DMS153 treated with DMSO at 0.1 percent for 48 hours (cell line): ENCODE results near the gene CD34.

Source experiments
- DNase-seq: peaks from one replicate; lab custom pipeline; 2025; ENCODE audit not compliant: unreplicated experiment; lab: John Stamatoyannopoulos, UW

CD34 gene

GRCh38 chr1:207857447-207857846 lies 53.5 kb downstream of the CD34 start:
- DNase-seq = no peak

GRCh38 chr1:207856276-207857023 lies 54.5 kb downstream of the CD34 start:
- DNase-seq = no peak

- DNase-seq = no peak
These were observed 56.9 kb downstream of the CD34 start for GRCh38 chr1:207854001-207854400.

- DNase-seq = no peak
These were observed 57.6 kb downstream of the CD34 start for GRCh38 chr1:207853372-207853757.

GRCh38 chr1:207852576-207853371 lies 58.2 kb downstream of the CD34 start:
- DNase-seq = no peak

GRCh38 chr1:207851696-207852095 lies 59.2 kb downstream of the CD34 start:
- DNase-seq = no peak

GRCh38 chr1:207850621-207851407 lies 60.1 kb downstream of the CD34 start:
- no peak for DNase-seq

- DNase-seq = no peak
These were observed 61.3 kb downstream of the CD34 start for GRCh38 chr1:207849646-207850045.

GRCh38 chr1:207849016-207849415 lies 61.9 kb downstream of the CD34 start:
- DNase-seq = no peak

GRCh38 chr1:207848234-207848633 lies 62.7 kb downstream of the CD34 start:
- DNase-seq = peak; percentile 60

GRCh38 chr1:207847116-207847515 lies 63.8 kb downstream of the CD34 start:
- DNase-seq = no peak

- no peak for DNase-seq
These were observed 65.8 kb downstream of the CD34 start for GRCh38 chr1:207845109-207845508.

- no peak for DNase-seq
These were observed 66.6 kb downstream of the CD34 start for GRCh38 chr1:207844371-207844770.

- no peak for DNase-seq
These were observed 68.4 kb downstream of the CD34 start for GRCh38 chr1:207842506-207842905.

GRCh38 chr1:207841901-207842300 lies 69.0 kb downstream of the CD34 start:
- DNase-seq = no peak

GRCh38 chr1:207841293-207841692 lies 69.6 kb downstream of the CD34 start:
- no peak for DNase-seq

GRCh38 chr1:207840380-207840779 lies 70.5 kb downstream of the CD34 start:
- DNase-seq = no peak

- no peak for DNase-seq
These were observed 71.9 kb downstream of the CD34 start for GRCh38 chr1:207839083-207839413.

- DNase-seq = no peak
These were observed 72.5 kb downstream of the CD34 start for GRCh38 chr1:207838156-207839082.

- DNase-seq = no peak
These were observed 73.3 kb downstream of the CD34 start for GRCh38 chr1:207837673-207838072.
